PC-9 (cell line): Measurements from ENCODE around the gene FASTKD2. TPM values are rescaled to one million over a fixed set of nuclear protein-coding genes. Genes with fewer than 3 reads are reported as not detected.

ENCODE experiments used
- BruUV-seq: library from RNA; stranded (reverse); fragments of 400-500 nt; replicated peaks from 2 replicates; lab custom pipeline; 2021; lab: Mats Ljungman, UMichigan
- CTCF ChIA-PET: fragments of 300-600 bp; sonication (Branson Sonifier 250); formaldehyde crosslinking; loops from one replicate; lab custom pipeline; 2022; ENCODE audit warnings: antibody characterized with exemption; lab: Charles Lee
- POLR2A ChIA-PET: fragments of 300-600 bp; sonication (Branson Sonifier 250); formaldehyde crosslinking; loops from one replicate; lab custom pipeline; 2022; ENCODE audit warnings: antibody characterized with exemption; ENCODE audit not compliant: unreplicated experiment; lab: Charles Lee
- DNase-seq, 2 experiments: peaks; one replicate each; pipeline versions ENCODE4 v3.0.0 to v3.0.0-alpha.2; 2015 to 2022; ENCODE audit warnings: mixed read lengths in 1 of 2
- H2AFZ ChIP-seq: fragments of 200-600 bp; sonication (generic); 2 replicates; pipeline ENCODE4 v1.8.1; 2017; ENCODE audit warnings: antibody characterized with exemption
- H3F3A ChIP-seq: fragments of 200-600 bp; sonication (generic); 2 replicates; pipeline ENCODE4 v1.8.1; 2017; ENCODE audit warnings: antibody characterized with exemption, mild to moderate bottlenecking, low read depth; ENCODE audit not compliant: insufficient read depth
- H3K27ac ChIP-seq: fragments of 200-600 bp; sonication (generic); 2 replicates; pipeline ENCODE4 v1.6.1; 2016; ENCODE audit warnings: mixed run types
- H3K27me3 ChIP-seq: fragments of 200-600 bp; sonication (generic); 2 replicates; pipeline ENCODE4 v1.6.1; 2016; ENCODE audit warnings: low read depth, mixed run types; ENCODE audit not compliant: insufficient read depth
- H3K36me3 ChIP-seq: fragments of 200-600 bp; sonication (generic); 2 replicates; pipeline ENCODE4 v1.6.1; 2016; ENCODE audit warnings: low read depth, mixed run types
- H3K4me1 ChIP-seq: fragments of 200-600 bp; sonication (generic); replicated peaks from 2 replicates; pipeline ENCODE4 v1.6.1; 2016; ENCODE audit warnings: mixed run types; ENCODE audit not compliant: insufficient read depth
- H3K4me2 ChIP-seq: fragments of 200-600 bp; sonication (generic); 2 replicates; pipeline ENCODE4 v1.6.1; 2017; ENCODE audit warnings: mixed run types
- H3K4me3 ChIP-seq: fragments of 200-600 bp; sonication (generic); 2 replicates; pipeline ENCODE4 v1.6.1; 2016; ENCODE audit warnings: mixed run types
- H3K79me2 ChIP-seq: fragments of 200-600 bp; sonication (generic); 2 replicates; pipeline ENCODE4 v1.6.1; 2017; ENCODE audit warnings: low read depth, mixed run types
- H3K9me2 ChIP-seq: fragments of 200-600 bp; sonication (generic); 2 replicates; pipeline ENCODE4 v1.8.1; 2017; ENCODE audit warnings: mild to moderate bottlenecking; ENCODE audit not compliant: insufficient read depth
- H3K9me3 ChIP-seq: fragments of 200-600 bp; sonication (generic); 2 replicates; pipeline ENCODE4 v1.8.1; 2016; ENCODE audit warnings: low read depth; ENCODE audit not compliant: insufficient read depth
- H4K20me1 ChIP-seq: fragments of 200-600 bp; sonication (generic); 2 replicates; pipeline ENCODE4 v1.8.1; 2017; ENCODE audit not compliant: insufficient read depth
- CTCF ChIP-seq: fragments of 200-600 bp; sonication (generic); conservative IDR thresholded peaks from 2 replicates; pipeline ENCODE4 v1.6.1; 2017; ENCODE audit warnings: mixed run types, antibody characterized with exemption, mild to moderate bottlenecking, moderate library complexity
- EZH2 ChIP-seq: fragments of 200-600 bp; sonication (generic); IDR thresholded peaks from 2 replicates; pipeline ENCODE4 v1.8.0; 2017; ENCODE audit warnings: antibody characterized with exemption, low read depth
- intact Hi-C: fragments of 100-400 bp; cut with micrococcal nuclease; formaldehyde crosslinking; loops from one replicate; pipeline ENCODE4 v1.10.0; 2022; ENCODE audit not compliant: unreplicated experiment
- total RNA-seq: library from RNA; stranded (reverse); gene quantifications from 2 replicates; pipeline ENCODE4 v1.2.3, GENCODE V29; 2021

The FASTKD2 gene
- total RNA-seq, 1 experiment from 2014 or later: 12.1 TPM

GRCh38 chr2:206797376-206797775 lies 32.0 kb downstream of the FASTKD2 start:
- Histone ChIP-seq H3K36me3 (no peaks in the 10 kb centered on the region), H3K79me2 (no peaks in the 10 kb centered on the region), H3F3A (no peaks in the 10 kb centered on the region), H4K20me1 (no peaks in the 10 kb centered on the region), H3K9me2 (no peaks in the 10 kb centered on the region), H3K4me1 (no peaks in the 10 kb centered on the region), H3K9me3 (no peaks in the 10 kb centered on the region), H3K27me3 (no peaks in the 10 kb centered on the region), H3K27ac (no peak overlapping the region), H3K4me3 (no peak overlapping the region), H2AFZ (no peak overlapping the region), H3K4me2 (no peak overlapping the region)
- intact Hi-C loops: no loop called here
- no peak for DNase-seq
- CTCF ChIA-PET: no interaction called here
- no TSS peak for BruUV-seq
- TF ChIP-seq CTCF: no peak
- TF ChIP-seq EZH2: no peak
- POLR2A ChIA-PET: no interaction called here

GRCh38 chr2:206798000-206798399 lies 32.6 kb downstream of the FASTKD2 start:
- H3K27me3 ChIP-seq: no peaks in the 10 kb centered on the region
- DNase-seq: no peak
- TF ChIP-seq CTCF: no peak
- TF ChIP-seq EZH2: no peak
- H4K20me1 ChIP-seq: no peaks in the 10 kb centered on the region
- BruUV-seq: no TSS peak
- intact Hi-C loops: no loop called here
- H3K9me2 ChIP-seq: no peaks in the 10 kb centered on the region
- CTCF ChIA-PET: no interaction called here
- H3K4me1 ChIP-seq: no peaks in the 10 kb centered on the region
- H3F3A ChIP-seq: no peaks in the 10 kb centered on the region
- no peaks in the 10 kb centered on the region for H3K79me2 ChIP-seq
- no peak overlapping the region for H3K4me3 ChIP-seq
- H3K27ac ChIP-seq: no peak overlapping the region
- no peak overlapping the region for H2AFZ ChIP-seq
- no peaks in the 10 kb centered on the region for H3K9me3 ChIP-seq
- POLR2A ChIA-PET: no interaction called here
- H3K36me3 ChIP-seq: no peaks in the 10 kb centered on the region
- H3K4me2 ChIP-seq: no peak overlapping the region

GRCh38 chr2:206799083-206799482 lies 33.7 kb downstream of the FASTKD2 start:
- no TSS peak for BruUV-seq
- intact Hi-C loops: no loop called here
- Histone ChIP-seq H3K9me2 (no peaks in the 10 kb centered on the region), H3K4me2 (no peak overlapping the region), H3K9me3 (no peaks in the 10 kb centered on the region), H3K4me3 (no peak overlapping the region), H3F3A (no peaks in the 10 kb centered on the region), H2AFZ (no peak overlapping the region), H3K27ac (no peak overlapping the region), H3K27me3 (no peaks in the 10 kb centered on the region), H3K4me1 (no peaks in the 10 kb centered on the region), H3K36me3 (no peaks in the 10 kb centered on the region), H3K79me2 (no peaks in the 10 kb centered on the region), H4K20me1 (no peaks in the 10 kb centered on the region)
- POLR2A ChIA-PET: no interaction called here
- CTCF ChIA-PET: no interaction called here
- TF ChIP-seq CTCF (no peak), EZH2 (no peak)
- no peak for DNase-seq
